ENCODE measurements around the gene DOCK6. TPM values are rescaled to one million over a fixed set of nuclear protein-coding genes. Genes with fewer than 3 reads are reported as not detected.

Gene DOCK6, protein sequence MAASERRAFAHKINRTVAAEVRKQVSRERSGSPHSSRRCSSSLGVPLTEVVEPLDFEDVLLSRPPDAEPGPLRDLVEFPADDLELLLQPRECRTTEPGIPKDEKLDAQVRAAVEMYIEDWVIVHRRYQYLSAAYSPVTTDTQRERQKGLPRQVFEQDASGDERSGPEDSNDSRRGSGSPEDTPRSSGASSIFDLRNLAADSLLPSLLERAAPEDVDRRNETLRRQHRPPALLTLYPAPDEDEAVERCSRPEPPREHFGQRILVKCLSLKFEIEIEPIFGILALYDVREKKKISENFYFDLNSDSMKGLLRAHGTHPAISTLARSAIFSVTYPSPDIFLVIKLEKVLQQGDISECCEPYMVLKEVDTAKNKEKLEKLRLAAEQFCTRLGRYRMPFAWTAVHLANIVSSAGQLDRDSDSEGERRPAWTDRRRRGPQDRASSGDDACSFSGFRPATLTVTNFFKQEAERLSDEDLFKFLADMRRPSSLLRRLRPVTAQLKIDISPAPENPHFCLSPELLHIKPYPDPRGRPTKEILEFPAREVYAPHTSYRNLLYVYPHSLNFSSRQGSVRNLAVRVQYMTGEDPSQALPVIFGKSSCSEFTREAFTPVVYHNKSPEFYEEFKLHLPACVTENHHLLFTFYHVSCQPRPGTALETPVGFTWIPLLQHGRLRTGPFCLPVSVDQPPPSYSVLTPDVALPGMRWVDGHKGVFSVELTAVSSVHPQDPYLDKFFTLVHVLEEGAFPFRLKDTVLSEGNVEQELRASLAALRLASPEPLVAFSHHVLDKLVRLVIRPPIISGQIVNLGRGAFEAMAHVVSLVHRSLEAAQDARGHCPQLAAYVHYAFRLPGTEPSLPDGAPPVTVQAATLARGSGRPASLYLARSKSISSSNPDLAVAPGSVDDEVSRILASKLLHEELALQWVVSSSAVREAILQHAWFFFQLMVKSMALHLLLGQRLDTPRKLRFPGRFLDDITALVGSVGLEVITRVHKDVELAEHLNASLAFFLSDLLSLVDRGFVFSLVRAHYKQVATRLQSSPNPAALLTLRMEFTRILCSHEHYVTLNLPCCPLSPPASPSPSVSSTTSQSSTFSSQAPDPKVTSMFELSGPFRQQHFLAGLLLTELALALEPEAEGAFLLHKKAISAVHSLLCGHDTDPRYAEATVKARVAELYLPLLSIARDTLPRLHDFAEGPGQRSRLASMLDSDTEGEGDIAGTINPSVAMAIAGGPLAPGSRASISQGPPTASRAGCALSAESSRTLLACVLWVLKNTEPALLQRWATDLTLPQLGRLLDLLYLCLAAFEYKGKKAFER (N-terminal part only)
- total RNA-seq, result 141 and 170 TPM in 2 replicates

DNA sequence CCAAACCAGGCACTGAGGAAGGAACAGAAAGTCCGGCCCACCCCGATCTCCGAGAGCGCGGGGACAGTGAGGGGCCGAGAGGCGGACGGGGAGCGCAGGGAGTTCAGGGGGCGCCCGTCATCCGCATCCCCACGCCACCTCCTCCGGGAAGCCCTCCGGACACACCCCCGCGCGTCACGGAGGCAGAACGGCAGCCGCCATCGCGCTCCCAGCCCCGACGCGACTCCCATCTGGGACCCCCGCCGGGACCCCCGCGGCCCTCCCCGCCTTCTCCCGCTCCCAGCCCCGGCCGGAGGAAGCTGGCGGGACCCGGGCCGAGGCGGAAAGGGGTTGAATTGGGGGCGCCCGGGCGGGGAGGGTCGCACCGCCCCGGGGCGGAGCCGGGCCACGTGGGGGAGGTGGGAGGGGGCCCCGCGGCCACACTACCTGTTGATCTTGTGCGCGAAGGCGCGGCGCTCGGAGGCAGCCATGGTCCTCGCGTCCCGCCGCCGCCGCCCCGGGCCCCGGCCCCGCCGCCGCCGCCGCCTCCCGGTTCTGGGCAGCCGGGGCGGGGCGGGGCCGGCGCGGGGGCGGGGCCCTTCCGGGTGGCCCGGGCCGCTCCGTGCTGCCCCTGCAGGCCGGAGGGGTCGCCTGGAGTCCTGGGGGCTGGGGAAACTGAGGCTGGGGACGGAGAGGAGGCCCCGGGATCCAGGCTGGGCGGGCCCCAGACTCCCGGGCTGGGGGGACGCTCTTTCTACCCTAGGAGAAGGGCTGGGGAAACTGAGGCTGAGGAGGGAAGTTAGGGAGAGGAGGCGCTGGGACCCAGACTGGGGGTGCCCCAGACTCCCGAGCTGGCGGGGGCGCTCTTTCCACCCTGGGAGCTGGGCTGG lies at the start of gene DOCK6:
Gene DOCK6 (minus strand): TSS at position 554 of the 869 bp plus-strand sequence. CDS start 84 bp downstream, at position 470.

DNA sequence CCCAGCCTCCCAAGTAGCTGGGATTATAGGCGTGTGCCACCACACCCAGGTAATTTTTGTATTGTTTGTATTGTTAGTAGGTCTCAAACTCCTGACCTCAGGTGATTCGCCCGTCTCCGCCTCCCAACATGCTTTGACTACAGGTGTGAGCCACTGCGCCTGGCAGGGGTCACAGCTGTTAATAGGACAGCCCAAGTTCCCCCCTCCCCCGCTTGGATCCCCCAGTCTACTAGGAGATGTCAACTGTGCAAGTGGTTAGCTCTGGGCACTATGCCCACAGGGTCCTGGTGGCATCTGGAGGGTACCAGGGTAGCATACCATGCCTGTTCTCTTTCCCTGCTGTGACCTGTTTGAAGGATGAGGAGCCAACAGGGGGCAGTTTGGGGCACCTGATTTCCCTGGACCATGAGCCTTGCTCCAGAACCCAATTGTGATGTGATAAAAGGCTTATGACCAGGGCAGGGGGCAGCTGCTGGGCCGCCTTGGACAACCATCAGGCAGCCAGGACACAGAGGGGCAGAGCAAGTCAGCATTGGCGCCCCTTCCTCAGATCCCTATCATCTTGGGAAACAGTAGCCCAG lies 33.4 kb upstream of the DOCK6 start, which contains the start of gene TSPAN16:
Gene TSPAN16 (plus strand): TSS at position 496 of the 581 bp plus-strand sequence. CDS start 138 bp downstream, outside the sequence.

DNA sequence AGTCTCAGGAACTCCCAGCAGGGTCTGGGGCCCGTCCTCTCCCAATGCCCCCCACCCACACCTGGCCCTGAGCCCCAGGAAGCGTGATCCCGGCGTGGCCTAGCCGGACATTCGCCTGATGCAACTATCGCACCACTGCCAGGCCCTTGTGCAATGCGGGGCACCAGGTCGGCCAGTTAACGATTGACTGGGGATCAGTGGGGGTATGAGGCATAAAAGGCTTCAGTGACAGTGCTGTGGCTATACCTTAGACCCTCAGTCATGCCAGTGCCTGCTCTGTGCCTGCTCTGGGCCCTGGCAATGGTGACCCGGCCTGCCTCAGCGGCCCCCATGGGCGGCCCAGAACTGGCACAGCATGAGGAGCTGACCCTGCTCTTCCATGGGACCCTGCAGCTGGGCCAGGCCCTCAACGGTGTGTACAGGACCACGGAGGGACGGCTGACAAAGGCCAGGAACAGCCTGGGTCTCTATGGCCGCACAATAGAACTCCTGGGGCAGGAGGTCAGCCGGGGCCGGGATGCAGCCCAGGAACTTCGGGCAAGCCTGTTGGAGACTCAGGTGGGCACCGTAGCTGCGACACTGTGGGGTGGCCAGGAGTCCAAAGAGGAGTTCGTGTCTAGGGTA lies 22.8 kb downstream of the DOCK6 start, which contains the start of gene ANGPTL8:
Gene ANGPTL8 (plus strand): TSS at position 243 of the 624 bp plus-strand sequence. CDS start 19 bp downstream, at position 262.

DNA sequence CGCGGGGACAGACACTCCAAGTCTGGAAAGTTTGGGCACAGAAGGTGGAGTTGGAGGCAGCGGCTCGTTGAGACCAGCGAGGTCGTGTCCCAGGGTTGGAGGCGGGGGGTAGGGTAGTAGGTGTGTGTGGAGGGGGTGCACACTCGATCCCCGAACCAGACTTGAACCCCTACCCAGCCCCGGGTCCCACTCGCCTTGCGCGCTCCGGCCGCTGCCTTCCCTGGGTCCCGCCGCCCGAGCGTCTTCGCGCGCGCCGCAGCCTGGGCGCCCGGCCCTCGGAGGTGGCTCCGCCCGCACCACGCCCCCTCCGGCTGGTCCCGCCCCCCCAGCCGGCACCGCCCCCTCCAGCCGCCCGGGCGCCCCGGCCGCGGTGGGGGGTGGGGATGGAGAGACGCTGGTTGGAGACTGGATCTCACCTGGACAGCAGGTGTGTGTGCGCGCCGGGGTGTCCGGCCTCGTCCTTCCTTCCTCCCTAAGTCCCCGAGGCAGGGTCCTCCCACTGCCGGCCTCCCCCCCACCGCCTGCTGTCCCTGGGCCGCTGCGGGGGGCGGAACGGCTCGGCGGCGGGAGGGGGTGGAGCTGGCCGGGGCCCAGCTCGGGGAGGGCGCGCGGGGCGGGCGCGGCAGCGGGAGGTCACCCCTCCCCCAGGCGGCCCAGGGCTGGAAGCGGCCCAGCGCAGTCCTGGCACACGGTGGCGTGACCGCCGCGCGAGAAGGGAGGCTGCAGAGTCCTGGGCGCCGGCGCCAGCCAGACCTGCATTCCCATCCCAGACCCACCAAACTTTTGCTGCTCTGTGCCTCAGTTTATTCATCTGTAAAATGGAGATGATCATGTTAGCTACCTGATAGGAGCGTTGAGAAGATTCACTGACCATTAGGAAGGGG lies 64.8 kb downstream of the DOCK6 start, which contains the start of gene KANK2:
Gene KANK2 (minus strand): TSS at position 255 of the 884 bp plus-strand sequence. CDS start 3,034 bp downstream, outside the sequence.

DNA sequence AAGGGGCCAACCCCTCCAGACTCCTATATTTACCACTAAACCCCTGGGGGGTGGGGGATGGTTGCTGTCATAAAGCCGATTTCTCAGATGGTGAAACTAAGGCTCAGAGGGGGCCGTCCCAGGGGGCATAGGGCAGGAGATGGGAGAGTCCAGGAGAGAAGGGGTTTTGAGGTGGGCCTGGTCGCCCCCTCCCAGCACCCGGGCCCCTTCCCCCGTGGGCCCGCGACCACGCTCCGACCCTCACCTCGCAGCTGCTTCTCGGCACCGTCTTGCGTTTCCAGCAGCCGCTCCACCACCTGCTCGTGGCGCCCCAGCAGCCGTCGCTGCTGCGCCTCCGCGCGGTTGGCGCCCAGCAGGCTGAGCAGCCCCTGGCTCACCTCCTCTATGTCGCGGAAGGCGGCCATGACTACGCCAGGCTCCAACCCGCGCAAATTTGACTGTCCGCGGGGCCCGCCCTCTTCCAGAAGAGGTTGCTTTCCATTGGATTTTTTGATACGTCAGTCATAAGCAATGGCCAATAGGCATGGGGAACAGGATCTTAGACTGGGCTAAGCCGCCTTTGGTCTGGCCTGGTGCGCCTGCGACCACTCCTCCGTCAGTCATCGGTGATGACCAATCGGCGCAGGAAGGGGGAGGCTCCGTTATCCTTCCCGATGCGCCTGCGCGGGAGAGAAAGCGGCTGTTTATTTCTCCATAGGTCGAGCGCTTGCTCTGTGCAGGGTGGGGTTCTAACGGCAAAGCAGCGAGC lies 106.8 kb downstream of the DOCK6 start, which contains the start of gene SPC24:
Gene SPC24 (minus strand): TSS at position 410 of the 748 bp plus-strand sequence. CDS start 6 bp downstream, at position 404.

Other genes with a start within 250 kb of the DOCK6 start
- gene LDLR, start 173.1 kb downstream of the DOCK6 start, total RNA-seq, result 37.9 and 114 TPM in 2 replicates
- 24.5 and 47.7 TPM in 2 replicates for gene SPC24, start 106.7 kb downstream of the DOCK6 start, total RNA-seq
- gene KANK2, start 65.0 kb downstream of the DOCK6 start, total RNA-seq, result 72.2 and 91.8 TPM in 2 replicates
- not detected in 2 replicates for gene ANGPTL8, start 22.9 kb downstream of the DOCK6 start, total RNA-seq
- not detected in 2 replicates for gene TSPAN16, start 33.6 kb upstream of the DOCK6 start, total RNA-seq
- 52.0 and 59.1 TPM in 2 replicates for gene RAB3D, start 77.1 kb upstream of the DOCK6 start, total RNA-seq
- 101 and 136 TPM in 2 replicates for gene TMEM205, start 83.7 kb upstream of the DOCK6 start, total RNA-seq
- gene CCDC159, start 84.0 kb upstream of the DOCK6 start, total RNA-seq, result 12.4 and 12.6 TPM in 2 replicates
- 20.1 and 20.3 TPM in 2 replicates for gene PLPPR2, start 92.9 kb upstream of the DOCK6 start, total RNA-seq
- gene SWSAP1, start 112.1 kb upstream of the DOCK6 start, total RNA-seq, result 1.7 and 2.3 TPM in 2 replicates
- 10.0 and 10.1 TPM in 2 replicates for gene EPOR, start 121.8 kb upstream of the DOCK6 start, total RNA-seq
- gene RGL3, start 156.8 kb upstream of the DOCK6 start, total RNA-seq, result 0.86 and 3.9 TPM in 2 replicates
- 0.19 TPM in 1 of 2 replicates, not detected in the other for gene ODAD3, start 172.6 kb upstream of the DOCK6 start, total RNA-seq
- gene PRKCSH, start 173.1 kb upstream of the DOCK6 start, total RNA-seq, result 116 and 144 TPM in 2 replicates
- under 0.01 TPM in 1 of 2 replicates, not detected in the other for gene ELAVL3, start 218.5 kb upstream of the DOCK6 start, total RNA-seq
- gene ZNF653, start 243.3 kb upstream of the DOCK6 start, total RNA-seq, result 5.4 and 7.5 TPM in 2 replicates

Data from vein endothelial cell (primary cell).